Osteocyte (in vitro differentiated cells): Measurements from ENCODE around the gene COX8C. TPM values are rescaled to one million over a fixed set of nuclear protein-coding genes. Genes with fewer than 3 reads are reported as not detected.
"Not testable (repeated sequence)": the region's sequence is repeated elsewhere in the genome, so short reads cannot be mapped to it uniquely, and the experiment has no call there.

Experiments used
- DNase-seq: peaks from one replicate; pipeline ENCODE4 v3.0.0; 2021; ENCODE audit warnings: mixed read lengths; ENCODE audit not compliant: unreplicated experiment; ENCODE audit errors: extremely low spot score
- H3K27ac Mint-ChIP-seq: one replicate; pipeline ENCODE4 v1.8.0; 2021; ENCODE audit warnings: mild to moderate bottlenecking, mixed read lengths; ENCODE audit not compliant: unreplicated experiment
- H3K27me3 Mint-ChIP-seq: one replicate; pipeline ENCODE4 v1.8.0; 2021; ENCODE audit warnings: mixed read lengths; ENCODE audit not compliant: unreplicated experiment
- H3K36me3 Mint-ChIP-seq: one replicate; pipeline ENCODE4 v1.8.0; 2021; ENCODE audit warnings: mixed read lengths; ENCODE audit not compliant: unreplicated experiment
- H3K4me1 Mint-ChIP-seq: one replicate; pipeline ENCODE4 v1.8.0; 2021; ENCODE audit warnings: mixed read lengths; ENCODE audit not compliant: unreplicated experiment
- H3K4me3 Mint-ChIP-seq: one replicate; pipeline ENCODE4 v1.8.0; 2021; ENCODE audit warnings: mild to moderate bottlenecking, moderate library complexity, mixed read lengths; ENCODE audit not compliant: unreplicated experiment
- H3K9me3 Mint-ChIP-seq: one replicate; pipeline ENCODE4 v1.8.0; 2021; ENCODE audit warnings: mixed read lengths; ENCODE audit not compliant: unreplicated experiment
- total RNA-seq: library from RNA; stranded (reverse); gene quantifications from 2 replicates; pipeline ENCODE4 v1.2.1, GENCODE V29; 2021
- TF ChIP-seq, protein P1 (sequence below): fragments of 200-600 bp; sonication (generic); IDR thresholded peaks from 2 replicates; pipeline ENCODE4 v1.5.0; 2021; ENCODE audit warnings: antibody characterized with exemption, mild to moderate bottlenecking, moderate library complexity

Gene COX8C
- total RNA-seq, 1 donor from 2014 or later = not detected

DNA sequence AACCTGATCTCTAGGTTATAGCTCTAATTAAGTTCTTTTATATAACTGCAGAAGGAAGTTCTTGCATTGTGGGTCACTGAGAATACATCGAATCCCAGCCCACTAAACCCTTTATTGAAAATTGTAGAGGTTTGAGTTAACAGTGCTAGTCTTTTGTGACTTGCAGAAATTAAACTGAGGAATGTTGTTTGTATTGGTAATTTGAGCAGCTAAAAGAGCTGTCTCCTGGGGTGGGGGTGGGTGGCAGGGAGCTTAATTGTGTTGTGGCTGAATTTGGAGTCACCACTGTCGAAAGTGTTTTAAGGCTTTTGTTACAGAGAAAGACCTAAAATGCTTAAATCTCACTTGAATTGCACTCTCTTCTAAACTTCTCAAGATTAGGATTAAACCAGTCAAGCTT lies 3.2 kb upstream of the COX8C start:
- no peak for DNase-seq
- Mint-ChIP-seq H3K4me3 (no peak overlapping the region), H3K27ac (no peak overlapping the region), H3K36me3 (no peaks in the 10 kb centered on the region), H3K4me1 (no peaks in the 10 kb centered on the region), H3K27me3 (peaks cover 7% of the 10 kb centered on the region), H3K9me3 (no peaks in the 10 kb centered on the region)
- TF ChIP-seq, protein P1, sequence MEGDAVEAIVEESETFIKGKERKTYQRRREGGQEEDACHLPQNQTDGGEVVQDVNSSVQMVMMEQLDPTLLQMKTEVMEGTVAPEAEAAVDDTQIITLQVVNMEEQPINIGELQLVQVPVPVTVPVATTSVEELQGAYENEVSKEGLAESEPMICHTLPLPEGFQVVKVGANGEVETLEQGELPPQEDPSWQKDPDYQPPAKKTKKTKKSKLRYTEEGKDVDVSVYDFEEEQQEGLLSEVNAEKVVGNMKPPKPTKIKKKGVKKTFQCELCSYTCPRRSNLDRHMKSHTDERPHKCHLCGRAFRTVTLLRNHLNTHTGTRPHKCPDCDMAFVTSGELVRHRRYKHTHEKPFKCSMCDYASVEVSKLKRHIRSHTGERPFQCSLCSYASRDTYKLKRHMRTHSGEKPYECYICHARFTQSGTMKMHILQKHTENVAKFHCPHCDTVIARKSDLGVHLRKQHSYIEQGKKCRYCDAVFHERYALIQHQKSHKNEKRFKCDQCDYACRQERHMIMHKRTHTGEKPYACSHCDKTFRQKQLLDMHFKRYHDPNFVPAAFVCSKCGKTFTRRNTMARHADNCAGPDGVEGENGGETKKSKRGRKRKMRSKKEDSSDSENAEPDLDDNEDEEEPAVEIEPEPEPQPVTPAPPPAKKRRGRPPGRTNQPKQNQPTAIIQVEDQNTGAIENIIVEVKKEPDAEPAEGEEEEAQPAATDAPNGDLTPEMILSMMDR = no peak

DNA sequence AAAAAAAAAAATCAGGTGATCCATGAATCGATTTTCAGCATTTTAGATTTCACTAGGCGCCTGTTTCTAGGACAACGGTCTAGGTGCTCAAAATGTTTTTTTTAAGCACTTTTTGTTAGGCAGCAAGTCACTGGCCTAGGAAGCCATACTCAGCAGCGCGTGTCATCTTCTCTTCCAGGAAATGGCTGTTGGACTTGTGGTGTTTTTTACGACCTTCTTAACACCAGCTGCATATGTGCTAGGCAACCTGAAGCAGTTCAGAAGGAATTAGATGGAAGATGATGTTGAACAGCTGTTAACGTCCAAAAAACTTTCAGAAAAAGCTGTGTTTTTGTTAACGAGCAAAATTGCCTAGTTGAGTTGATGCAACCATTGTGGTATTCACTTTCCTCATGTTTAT lies 868 bp downstream of the COX8C start:
- H3K9me3 Mint-ChIP-seq = no peaks in the 10 kb centered on the region
- no peaks in the 10 kb centered on the region for H3K36me3 Mint-ChIP-seq
- TF ChIP-seq, protein P1 = no peak
- peaks cover 14% of the 10 kb centered on the region for H3K27me3 Mint-ChIP-seq
- no peak for DNase-seq
- no peak overlapping the region for H3K4me3 Mint-ChIP-seq
- no peak overlapping the region for H3K27ac Mint-ChIP-seq
- H3K4me1 Mint-ChIP-seq = no peaks in the 10 kb centered on the region

DNA sequence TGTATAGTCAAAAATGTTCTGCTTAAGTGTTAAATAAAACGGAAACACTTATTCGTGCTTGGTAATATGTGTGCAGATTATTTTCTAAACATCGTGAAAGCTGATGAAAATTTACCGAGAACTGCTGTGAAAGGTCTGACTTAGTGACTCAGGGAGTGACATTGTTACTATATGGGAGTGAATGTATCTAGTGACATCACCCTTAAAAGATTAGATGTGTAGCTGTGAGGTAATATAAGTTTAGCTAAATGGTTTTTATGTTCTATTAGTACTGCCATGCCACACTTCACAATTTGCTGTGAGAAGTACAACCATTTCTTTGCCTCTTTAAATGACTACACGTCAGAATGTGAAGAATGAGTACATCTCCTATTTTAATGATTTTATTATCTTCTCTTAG lies 1.3 kb downstream of the COX8C start:
- Mint-ChIP-seq H3K27ac (no peak overlapping the region), H3K4me3 (no peak overlapping the region), H3K4me1 (no peaks in the 10 kb centered on the region), H3K27me3 (peaks cover 14% of the 10 kb centered on the region), H3K9me3 (no peaks in the 10 kb centered on the region), H3K36me3 (no peaks in the 10 kb centered on the region)
- DNase-seq = no peak
- TF ChIP-seq, protein P1 = no peak

DNA sequence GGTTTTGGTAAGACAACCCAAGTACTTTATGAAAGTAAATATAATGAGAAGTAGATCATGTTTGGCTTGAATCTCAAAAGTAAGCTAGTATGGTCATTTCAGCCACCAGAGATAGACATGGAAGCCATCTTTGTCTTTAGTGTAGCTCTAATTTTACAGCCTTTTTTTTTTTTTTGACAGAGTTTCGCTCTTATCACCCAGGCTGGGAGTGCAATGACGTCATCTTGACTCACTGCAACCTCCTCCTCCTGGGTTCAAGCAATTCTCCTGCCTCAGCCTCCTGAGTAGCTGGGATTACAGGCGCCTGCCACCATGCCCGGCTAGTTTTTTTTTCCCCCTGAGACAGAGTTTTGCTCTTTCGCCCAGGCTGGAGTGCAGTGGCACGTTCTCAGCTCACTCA lies 7.9 kb downstream of the COX8C start:
- not testable (repeated sequence) for DNase-seq, H3K36me3 Mint-ChIP-seq, H3K4me3 Mint-ChIP-seq, H3K9me3 Mint-ChIP-seq, H3K27ac Mint-ChIP-seq, H3K4me1 Mint-ChIP-seq
- peaks cover 13% of the 10 kb centered on the region for H3K27me3 Mint-ChIP-seq

DNA sequence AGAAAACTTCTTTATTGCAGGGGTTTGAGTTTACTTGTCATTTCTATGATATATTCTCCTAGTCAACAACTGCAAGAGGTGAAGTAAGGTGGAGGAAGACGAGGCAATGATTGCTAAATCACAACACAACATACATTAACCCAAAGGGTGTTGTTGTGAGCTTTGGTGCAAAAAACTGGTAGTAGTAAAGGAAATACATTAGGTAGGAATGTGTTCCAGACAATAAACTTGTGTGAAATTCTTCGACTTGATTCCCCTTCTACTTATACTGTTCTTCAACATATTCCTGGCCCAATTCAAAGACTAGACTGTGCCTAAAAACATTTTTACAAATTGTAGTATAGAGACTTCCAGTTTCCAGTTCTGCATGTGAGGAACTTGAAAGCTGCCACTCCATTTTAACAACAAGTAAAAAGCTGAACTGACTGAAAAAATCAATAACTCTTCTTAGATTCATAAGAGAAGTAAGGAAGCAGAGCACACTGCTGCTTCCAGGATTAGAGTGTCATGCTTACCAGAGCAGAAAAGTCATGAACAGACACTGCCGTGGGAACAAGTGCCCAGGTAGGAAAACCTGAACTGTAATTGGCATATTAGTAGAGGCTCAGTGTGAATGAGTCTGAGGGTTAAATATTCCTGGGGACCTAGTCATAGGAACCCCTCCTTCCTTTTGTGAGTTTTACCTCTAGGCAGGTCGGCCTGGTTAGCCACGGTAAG lies 22.2 kb downstream of the COX8C start:
- Mint-ChIP-seq H3K4me1 (no peaks in the 10 kb centered on the region), H3K27me3 (peaks cover 4% of the 10 kb centered on the region), H3K4me3 (no peak overlapping the region), H3K36me3 (no peaks in the 10 kb centered on the region), H3K9me3 (no peaks in the 10 kb centered on the region), H3K27ac (no peak overlapping the region)
- no peak for DNase-seq
- TF ChIP-seq, protein P1 = no peak
